ENCODE results near the gene C20orf204. TPM values are rescaled to one million over a fixed set of nuclear protein-coding genes. Genes with fewer than 3 reads are reported as not detected.

C20orf204 gene
- total RNA-seq, 1 donor from 2014 or later, result 0.52 TPM

DNA sequence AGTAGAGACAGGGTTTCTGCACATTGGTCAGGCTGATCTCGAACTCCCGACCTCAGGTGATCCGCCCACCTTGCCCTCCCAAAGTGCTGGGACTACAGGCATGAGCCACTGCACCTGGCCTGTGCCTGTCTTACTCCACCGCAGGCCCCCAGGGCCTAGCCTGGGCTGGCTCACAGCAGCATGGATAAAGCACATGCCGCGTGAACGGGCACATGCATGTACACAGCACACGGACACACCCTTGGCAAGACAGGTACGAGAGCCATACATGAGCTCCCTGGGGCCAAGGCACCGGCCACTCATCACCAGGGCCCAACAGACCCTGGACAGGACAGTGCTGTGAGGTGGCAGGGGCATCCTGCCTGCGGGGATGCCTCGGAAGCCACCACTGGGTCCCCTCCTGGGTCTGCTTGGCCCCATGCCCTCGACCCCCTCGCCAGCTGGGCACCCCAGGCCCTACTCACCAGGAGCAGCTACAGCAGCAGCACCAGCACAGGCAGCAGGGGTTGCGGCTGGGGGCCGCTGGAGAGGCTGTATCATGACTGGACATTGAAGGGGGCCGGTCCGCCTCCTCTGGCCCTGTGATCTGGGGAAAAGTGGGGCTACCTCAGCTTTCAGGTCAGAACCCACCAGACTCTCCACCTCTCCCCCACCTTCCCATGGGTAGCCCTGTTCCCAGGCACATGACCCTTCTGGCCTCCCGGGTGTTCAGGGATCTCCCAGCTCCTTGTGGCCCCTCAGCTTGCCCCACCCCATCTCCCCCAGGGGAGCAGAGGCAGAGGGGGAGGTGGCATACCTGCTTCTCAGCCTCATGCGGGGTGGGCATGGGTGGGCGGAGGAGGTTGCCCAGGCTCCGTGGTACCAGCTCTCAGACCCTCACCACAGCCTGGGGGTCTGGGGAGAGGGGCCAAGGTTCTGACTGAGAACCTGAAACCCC is 40.3 kb downstream of the C20orf204 start:
- no peak overlapping the region for H3K9ac ChIP-seq (ENCODE audit: low read depth in 1 of 3, low read length in 3 of 3)
- H3K27ac ChIP-seq (ENCODE audit: low read depth, low read length), result no peak overlapping the region
- H3K27me3 ChIP-seq (ENCODE audit: control insufficient read depth in 3 of 3, insufficient read depth in 3 of 3, low read length in 3 of 3), result peaks cover 0 to 7% (median 6%) of the 10 kb centered on the region in 3 donors
- H3K36me3 ChIP-seq (ENCODE audit: control insufficient read depth in 3 of 3, insufficient read depth in 3 of 3, low read length in 3 of 3), result peaks cover 3 to 5% (median 4%) of the 10 kb centered on the region in 3 donors
- peaks cover 11 to 23% (median 19%) of the 10 kb centered on the region in 3 donors for H3K4me1 ChIP-seq (ENCODE audit: control insufficient read depth in 3 of 3, insufficient read depth in 3 of 3, low read length in 3 of 3)
- no peaks in the 10 kb centered on the region for H3K9me3 ChIP-seq (ENCODE audit: control insufficient read depth in 3 of 3, low read length in 3 of 3)
- no peak overlapping the region for H3K4me3 ChIP-seq (ENCODE audit: low read length in 3 of 3)

DNA sequence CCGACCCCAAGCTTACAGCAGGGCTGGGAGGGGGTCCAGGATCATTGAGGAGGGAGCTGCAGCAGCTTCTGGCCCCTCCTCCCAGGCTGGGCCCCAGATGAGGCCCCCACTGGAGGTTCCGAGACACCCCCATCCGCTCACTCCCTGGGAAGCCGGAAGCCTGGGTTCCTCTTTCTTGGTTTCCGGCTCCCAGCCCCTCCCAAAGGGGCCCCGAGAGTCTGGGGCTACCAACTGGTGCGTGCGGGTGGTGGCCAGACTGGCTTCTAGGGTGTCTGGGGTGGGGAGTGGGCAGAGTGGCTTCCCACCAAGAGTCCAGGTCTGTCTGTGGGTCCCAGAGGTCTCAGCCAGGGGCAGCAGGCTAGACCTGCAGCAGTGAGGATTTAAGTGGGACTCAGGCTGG is 41.1 kb downstream of the C20orf204 start:
- Histone ChIP-seq H3K4me1 (ENCODE audit: control insufficient read depth in 3 of 3, insufficient read depth in 3 of 3, low read length in 3 of 3) (peaks cover 11 to 23% (median 19%) of the 10 kb centered on the region in 3 donors), H3K36me3 (ENCODE audit: control insufficient read depth in 3 of 3, insufficient read depth in 3 of 3, low read length in 3 of 3) (peaks cover 3 to 5% (median 3%) of the 10 kb centered on the region in 3 donors), H3K4me3 (ENCODE audit: low read length in 3 of 3) (no peak overlapping the region), H3K9me3 (ENCODE audit: control insufficient read depth in 3 of 3, low read length in 3 of 3) (no peaks in the 10 kb centered on the region), H3K9ac (ENCODE audit: low read depth in 1 of 3, low read length in 3 of 3) (no peak overlapping the region), H3K27ac (ENCODE audit: low read depth, low read length) (no peak overlapping the region), H3K27me3 (ENCODE audit: control insufficient read depth in 3 of 3, insufficient read depth in 3 of 3, low read length in 3 of 3) (peaks cover 0 to 8% (median 6%) of the 10 kb centered on the region in 3 donors)

DNA sequence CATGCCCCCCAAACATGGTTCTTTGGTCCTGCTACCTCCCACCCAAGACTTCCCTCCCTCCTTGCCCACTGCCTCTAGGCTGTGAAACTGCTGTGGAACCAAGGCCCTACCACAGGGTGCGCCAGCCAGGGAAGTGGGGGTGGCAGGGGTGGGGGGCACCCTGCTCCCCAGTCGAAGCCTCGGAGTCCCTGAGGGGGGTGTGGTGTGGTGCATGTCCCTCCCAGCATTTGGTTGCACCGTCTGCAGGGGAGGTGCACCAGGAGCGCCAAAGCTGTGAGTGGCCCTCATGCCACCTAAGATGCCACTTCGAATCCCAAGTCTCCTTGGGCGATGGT is 41.5 kb downstream of the C20orf204 start:
- Histone ChIP-seq H3K4me3 (ENCODE audit: low read length in 3 of 3) (peak overlapping the region in 1 of 3 donors; percentile 46), H3K27ac (ENCODE audit: low read depth, low read length) (no peak overlapping the region), H3K27me3 (ENCODE audit: control insufficient read depth in 3 of 3, insufficient read depth in 3 of 3, low read length in 3 of 3) (peaks cover 0 to 11% (median 6%) of the 10 kb centered on the region in 3 donors), H3K9me3 (ENCODE audit: control insufficient read depth in 3 of 3, low read length in 3 of 3) (no peaks in the 10 kb centered on the region), H3K9ac (ENCODE audit: low read depth in 1 of 3, low read length in 3 of 3) (no peak overlapping the region), H3K4me1 (ENCODE audit: control insufficient read depth in 3 of 3, insufficient read depth in 3 of 3, low read length in 3 of 3) (peaks cover 11 to 23% (median 19%) of the 10 kb centered on the region in 3 donors), H3K36me3 (ENCODE audit: control insufficient read depth in 3 of 3, insufficient read depth in 3 of 3, low read length in 3 of 3) (peaks cover under 1 to 4% (median 2%) of the 10 kb centered on the region in 3 donors)

DNA sequence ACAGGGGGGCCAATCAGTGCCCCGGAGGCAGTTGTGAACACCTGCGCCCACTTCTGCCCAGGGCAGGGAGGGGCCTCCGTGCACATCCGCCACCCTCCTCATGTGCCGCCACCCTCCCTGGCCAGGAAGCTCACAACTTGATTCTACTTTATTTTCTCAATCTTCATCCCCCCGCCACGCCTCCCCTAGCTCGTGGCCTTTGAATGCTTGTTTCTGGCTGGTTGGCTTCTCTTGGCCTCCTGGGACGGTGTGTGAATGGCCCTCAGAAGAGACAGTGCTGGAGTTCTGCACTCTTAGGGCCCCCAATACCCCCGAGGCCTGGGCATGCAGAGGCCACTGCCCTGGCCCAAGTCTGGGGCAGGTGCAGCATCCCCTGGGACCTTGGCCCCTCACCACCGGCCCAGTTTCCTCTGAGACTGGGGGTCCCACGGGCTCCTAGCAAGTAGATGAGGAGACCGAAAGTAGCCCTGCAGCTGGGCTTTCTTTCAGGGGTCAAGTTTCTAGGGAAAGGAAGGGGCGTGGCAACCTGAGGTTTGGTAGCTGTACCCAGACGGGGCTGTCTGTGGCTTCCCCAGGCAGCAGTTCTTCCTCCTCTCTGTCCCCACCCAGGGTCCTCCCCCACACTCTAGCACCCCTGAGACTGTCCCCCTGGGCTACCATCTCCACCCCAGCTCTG is 42.0 kb downstream of the C20orf204 start:
- Histone ChIP-seq H3K27me3 (ENCODE audit: control insufficient read depth in 3 of 3, insufficient read depth in 3 of 3, low read length in 3 of 3) (peaks cover 3 to 15% (median 9%) of the 10 kb centered on the region in 3 donors), H3K9ac (ENCODE audit: low read depth in 1 of 3, low read length in 3 of 3) (peak overlapping the region in 2 of 3 donors; percentile 71 to 76), H3K4me1 (ENCODE audit: control insufficient read depth in 3 of 3, insufficient read depth in 3 of 3, low read length in 3 of 3) (peaks cover 14 to 26% (median 22%) of the 10 kb centered on the region in 3 donors), H3K9me3 (ENCODE audit: control insufficient read depth in 3 of 3, low read length in 3 of 3) (no peaks in the 10 kb centered on the region), H3K27ac (ENCODE audit: low read depth, low read length) (no peak overlapping the region), H3K36me3 (ENCODE audit: control insufficient read depth in 3 of 3, insufficient read depth in 3 of 3, low read length in 3 of 3) (peaks cover 0 to 4% (median under 1%) of the 10 kb centered on the region in 3 donors), H3K4me3 (ENCODE audit: low read length in 3 of 3) (peak overlapping the region; percentile 24 to 71 (median 61))

DNA sequence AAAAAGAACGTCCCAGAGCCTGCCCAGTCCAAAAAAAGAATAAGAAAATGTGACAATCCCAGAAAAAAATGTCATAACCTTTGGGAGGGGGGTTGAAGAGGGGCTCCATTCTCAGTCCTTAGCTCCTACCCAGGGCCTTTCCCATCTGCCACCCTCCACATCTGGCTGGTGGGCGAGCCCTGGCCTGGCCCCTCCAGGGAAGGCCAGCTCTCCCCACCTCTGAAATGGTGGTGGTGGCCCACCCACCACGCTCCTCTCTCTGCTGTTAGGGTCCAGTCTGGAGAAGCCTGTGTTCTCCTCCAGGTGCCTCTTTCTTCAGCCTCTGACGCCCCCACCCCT is 42.9 kb downstream of the C20orf204 start:
- Histone ChIP-seq H3K27ac (ENCODE audit: low read depth, low read length) (peak overlapping the region; percentile 30), H3K27me3 (ENCODE audit: control insufficient read depth in 3 of 3, insufficient read depth in 3 of 3, low read length in 3 of 3) (peaks cover 9 to 21% (median 16%) of the 10 kb centered on the region in 3 donors), H3K4me3 (ENCODE audit: low read length in 3 of 3) (peak overlapping the region; percentile 56 to 71 (median 61)), H3K4me1 (ENCODE audit: control insufficient read depth in 3 of 3, insufficient read depth in 3 of 3, low read length in 3 of 3) (peaks cover 17 to 31% (median 28%) of the 10 kb centered on the region in 3 donors), H3K9ac (ENCODE audit: low read depth in 1 of 3, low read length in 3 of 3) (peak overlapping the region; percentile 61 to 76 (median 71)), H3K9me3 (ENCODE audit: control insufficient read depth in 3 of 3, low read length in 3 of 3) (no peaks in the 10 kb centered on the region), H3K36me3 (ENCODE audit: control insufficient read depth in 3 of 3, insufficient read depth in 3 of 3, low read length in 3 of 3) (peaks cover 0 to 2% (median 0%) of the 10 kb centered on the region in 3 donors)

DNA sequence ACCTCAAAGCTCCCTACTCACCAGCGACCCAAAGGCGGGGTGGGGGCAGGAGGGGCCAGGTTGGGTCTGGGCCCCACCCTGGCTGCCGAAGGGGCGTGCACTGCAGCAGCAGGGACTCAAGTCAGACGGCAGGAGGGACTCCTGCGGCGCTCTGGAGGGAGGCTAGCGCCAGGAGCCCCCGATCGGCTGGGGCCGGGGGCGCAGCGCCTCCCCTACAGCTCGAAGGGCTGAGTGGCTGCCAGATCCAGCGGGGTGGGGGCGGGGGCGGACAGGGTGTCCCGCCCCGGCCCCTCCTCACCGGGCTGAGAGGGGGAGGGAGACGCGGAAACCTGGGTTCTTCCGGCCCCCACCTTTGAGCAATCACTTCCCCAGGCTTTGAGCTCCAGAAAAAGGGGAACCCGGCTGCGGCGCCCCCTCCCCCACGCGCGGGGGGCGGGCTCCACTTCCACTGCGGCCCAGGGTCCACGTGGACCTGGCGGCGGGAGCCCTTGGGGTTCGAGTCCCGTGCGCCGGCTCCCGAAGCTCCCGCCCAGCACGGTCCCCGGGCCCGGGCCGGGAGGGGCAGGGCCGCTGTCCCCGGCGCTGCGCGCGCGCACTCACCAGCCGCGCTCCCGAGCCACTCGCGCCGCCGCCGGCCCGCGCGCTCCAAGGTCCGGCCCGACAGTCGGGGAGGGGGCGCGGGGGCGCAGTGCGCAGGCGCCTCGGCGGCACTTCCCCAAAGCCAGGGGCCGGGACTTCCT is 43.5 kb downstream of the C20orf204 start, which contains the start of gene RGS19:
TSS of gene RGS19 (minus strand) at position 246 of the 740 bp plus-strand sequence. CDS start 2,632 bp downstream, outside the sequence.
- Histone ChIP-seq H3K27me3 (ENCODE audit: control insufficient read depth in 3 of 3, insufficient read depth in 3 of 3, low read length in 3 of 3) (peaks cover 14 to 26% (median 21%) of the 10 kb centered on the region in 3 donors), H3K9ac (ENCODE audit: low read depth in 1 of 3, low read length in 3 of 3) (peak within 1 kb of the TSS; percentile 61 to 76 (median 71)), H3K36me3 (ENCODE audit: control insufficient read depth in 3 of 3, insufficient read depth in 3 of 3, low read length in 3 of 3) (no peaks in the 10 kb centered on the region), H3K9me3 (ENCODE audit: control insufficient read depth in 3 of 3, low read length in 3 of 3) (no peaks in the 10 kb centered on the region), H3K4me3 (ENCODE audit: low read length in 3 of 3) (peak within 1 kb of the TSS; percentile 61 to 71 (median 65)), H3K4me1 (ENCODE audit: control insufficient read depth in 3 of 3, insufficient read depth in 3 of 3, low read length in 3 of 3) (peaks cover 18 to 36% (median 30%) of the 10 kb centered on the region in 3 donors), H3K27ac (ENCODE audit: low read depth, low read length) (peak within 1 kb of the TSS; percentile 30)

DNA sequence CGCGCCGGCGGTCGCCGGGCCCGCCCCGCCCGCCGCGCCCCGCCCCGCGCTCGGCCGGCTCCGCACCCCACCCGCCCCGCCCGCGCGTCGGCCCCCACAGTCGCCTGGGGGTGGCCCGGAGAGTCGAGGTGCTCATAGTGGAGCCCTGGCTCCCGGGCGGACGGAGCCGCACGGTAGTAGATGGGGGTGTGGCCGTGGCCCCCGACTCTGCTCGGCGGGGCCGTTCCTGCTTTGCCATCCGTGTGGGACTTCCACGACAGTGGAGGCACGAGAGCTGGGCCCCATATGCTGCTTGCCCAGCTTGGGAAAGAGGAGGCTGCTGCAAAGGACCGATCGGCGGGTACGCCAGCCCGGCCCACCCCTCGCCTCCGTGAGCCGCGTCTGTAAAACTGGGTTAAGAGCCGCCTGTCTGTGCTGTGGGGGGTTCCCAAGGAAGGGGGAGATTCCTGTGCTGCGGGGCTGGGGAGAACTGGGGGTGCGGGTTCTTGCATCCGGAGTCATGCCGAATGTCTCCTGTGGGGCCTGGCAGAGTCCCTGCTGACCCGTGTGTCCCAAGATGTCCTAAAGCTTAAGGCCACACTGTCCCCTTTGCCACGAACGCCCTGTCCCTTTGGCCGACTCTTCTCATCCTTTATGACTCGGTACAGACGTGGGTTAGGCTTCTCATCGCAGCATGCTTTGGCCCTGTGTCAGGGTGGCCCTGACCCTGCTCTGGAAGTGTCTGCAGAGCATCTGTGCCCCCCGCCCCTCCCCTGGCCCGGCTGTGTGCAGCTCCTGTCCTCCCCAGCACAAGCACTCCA is 44.2 kb downstream of the C20orf204 start, which contains the start of gene OPRL1:
TSS of gene OPRL1 (plus strand) at position 70 of the 800 bp plus-strand sequence. CDS start 12,639 bp downstream, outside the sequence.
- Histone ChIP-seq H3K4me1 (ENCODE audit: control insufficient read depth in 3 of 3, insufficient read depth in 3 of 3, low read length in 3 of 3) (peaks cover 18 to 36% (median 32%) of the 10 kb centered on the region in 3 donors), H3K27ac (ENCODE audit: low read depth, low read length) (peak within 1 kb of the TSS; percentile 30), H3K36me3 (ENCODE audit: control insufficient read depth in 3 of 3, insufficient read depth in 3 of 3, low read length in 3 of 3) (no peaks in the 10 kb centered on the region), H3K4me3 (ENCODE audit: low read length in 3 of 3) (peak within 1 kb of the TSS; percentile 61 to 71 (median 65)), H3K27me3 (ENCODE audit: control insufficient read depth in 3 of 3, insufficient read depth in 3 of 3, low read length in 3 of 3) (peaks cover 22 to 30% (median 28%) of the 10 kb centered on the region in 3 donors), H3K9me3 (ENCODE audit: control insufficient read depth in 3 of 3, low read length in 3 of 3) (no peaks in the 10 kb centered on the region), H3K9ac (ENCODE audit: low read depth in 1 of 3, low read length in 3 of 3) (peak within 1 kb of the TSS; percentile 61 to 76 (median 71))

DNA sequence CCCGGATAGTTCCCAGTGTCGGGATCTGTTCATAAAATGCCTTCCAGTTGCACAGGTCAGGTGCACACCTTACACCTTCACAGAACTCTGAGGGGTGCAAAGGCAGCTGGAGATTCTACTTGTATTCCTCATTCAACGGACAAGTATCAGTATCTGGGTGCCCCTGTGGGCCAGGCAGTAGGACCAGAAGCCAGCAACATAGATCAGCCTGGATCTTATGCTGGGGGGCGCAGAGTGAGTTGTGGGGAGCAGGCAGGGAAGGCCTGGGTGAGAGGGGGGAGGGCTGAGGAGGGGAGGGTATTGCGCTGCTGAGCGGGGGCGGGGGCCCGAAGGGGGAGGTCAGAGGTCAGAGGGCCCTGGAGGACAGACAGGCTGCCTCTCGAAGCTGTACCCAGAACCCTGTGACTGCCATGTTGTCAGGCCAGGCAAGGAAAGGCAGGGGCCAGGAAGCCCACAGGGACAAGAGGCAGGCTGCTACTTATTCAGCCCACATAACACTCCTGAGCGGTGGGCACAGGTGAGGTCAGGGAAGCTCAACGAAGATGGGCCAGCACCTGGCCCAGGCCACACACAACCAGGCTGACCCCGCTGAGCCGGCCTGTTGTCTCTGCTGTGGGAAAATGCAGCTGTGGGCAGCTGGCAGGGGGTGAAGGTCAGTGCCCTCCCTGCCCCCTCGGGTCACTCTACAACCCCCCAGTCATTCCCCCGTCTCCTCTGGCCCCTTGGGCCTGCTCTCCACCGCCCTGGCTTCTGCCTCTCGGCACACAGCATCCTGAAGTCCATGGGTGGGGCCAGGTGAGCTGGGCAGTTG is 45.0 kb downstream of the C20orf204 start:
- Histone ChIP-seq H3K27ac (ENCODE audit: low read depth, low read length) (no peak overlapping the region), H3K9me3 (ENCODE audit: control insufficient read depth in 3 of 3, low read length in 3 of 3) (no peaks in the 10 kb centered on the region), H3K4me1 (ENCODE audit: control insufficient read depth in 3 of 3, insufficient read depth in 3 of 3, low read length in 3 of 3) (peaks cover 18 to 36% (median 32%) of the 10 kb centered on the region in 3 donors), H3K36me3 (ENCODE audit: control insufficient read depth in 3 of 3, insufficient read depth in 3 of 3, low read length in 3 of 3) (no peaks in the 10 kb centered on the region), H3K4me3 (ENCODE audit: low read length in 3 of 3) (no peak overlapping the region), H3K9ac (ENCODE audit: low read depth in 1 of 3, low read length in 3 of 3) (no peak overlapping the region), H3K27me3 (ENCODE audit: control insufficient read depth in 3 of 3, insufficient read depth in 3 of 3, low read length in 3 of 3) (peaks cover 28 to 36% (median 35%) of the 10 kb centered on the region in 3 donors)
